Neural progenitor cell (in vitro differentiated cells): ENCODE measurements around the gene PYGB. TPM values are rescaled to one million over a fixed set of nuclear protein-coding genes. Genes with fewer than 3 reads are reported as not detected.
A peak's percentile ranks its signal among the peaks of the same experiment; 100 is the strongest.

Source experiments
- DNase-seq: peaks from one replicate; pipeline ENCODE4 v3.0.0-alpha.2; 2016; ENCODE audit warnings: low spot score
- H2AFZ ChIP-seq: fragments of 200-600 bp; sonication (generic); replicated peaks from 2 replicates; pipeline ENCODE4 v1.6.1; 2016; ENCODE audit warnings: antibody characterized with exemption
- H3F3A ChIP-seq: fragments of 200-600 bp; sonication (generic); 2 replicates; pipeline ENCODE4 v1.6.1; 2016; ENCODE audit warnings: antibody characterized with exemption, low read depth
- H3K27ac ChIP-seq: fragments of 200-600 bp; sonication (generic); 2 replicates; pipeline ENCODE4 v1.5.1; 2016; ENCODE audit warnings: mild to moderate bottlenecking
- H3K27me3 ChIP-seq: fragments of 200-600 bp; sonication (generic); 2 replicates; pipeline ENCODE4 v1.6.1; 2016; ENCODE audit warnings: mild to moderate bottlenecking, moderate library complexity
- H3K36me3 ChIP-seq: fragments of 200-600 bp; sonication (generic); 2 replicates; pipeline ENCODE4 v1.5.1; 2016
- H3K4me1 ChIP-seq: fragments of 200-600 bp; sonication (generic); 2 replicates; pipeline ENCODE4 v1.6.1; 2016; ENCODE audit warnings: mixed run types
- H3K4me2 ChIP-seq: fragments of 200-600 bp; sonication (generic); 2 replicates; pipeline ENCODE4 v1.6.1; 2016
- H3K4me3 ChIP-seq: fragments of 200-600 bp; sonication (generic); 2 replicates; pipeline ENCODE4 v1.5.1; 2016
- H3K79me2 ChIP-seq: fragments of 200-600 bp; sonication (generic); 2 replicates; pipeline ENCODE4 v1.6.1; 2016; ENCODE audit warnings: low read depth
- H3K9ac ChIP-seq: fragments of 200-600 bp; sonication (generic); 2 replicates; pipeline ENCODE4 v1.6.1; 2016
- H3K9me3 ChIP-seq: fragments of 200-600 bp; sonication (generic); 2 replicates; pipeline ENCODE4 v1.5.1; 2016; ENCODE audit warnings: low read depth
- H4K20me1 ChIP-seq: fragments of 200-600 bp; sonication (generic); 2 replicates; pipeline ENCODE4 v1.6.1; 2016; ENCODE audit warnings: low read depth
- H3K27ac Mint-ChIP-seq: 3 replicates; pipeline ENCODE4 v1.8.0; 2021; ENCODE audit warnings: mixed read lengths
- H3K27me3 Mint-ChIP-seq: 2 replicates; pipeline ENCODE4 v1.8.0; 2022; ENCODE audit warnings: low read depth, mild to moderate bottlenecking, inconsistent platforms, moderate library complexity, mixed read lengths; ENCODE audit not compliant: insufficient read depth
- H3K36me3 Mint-ChIP-seq: 3 replicates; pipeline ENCODE4 v1.8.0; 2021; ENCODE audit warnings: mixed read lengths
- H3K4me1 Mint-ChIP-seq: 3 replicates; pipeline ENCODE4 v1.8.0; 2021; ENCODE audit warnings: mixed read lengths
- H3K4me3 Mint-ChIP-seq: 3 replicates; pipeline ENCODE4 v1.8.0; 2021; ENCODE audit warnings: mild to moderate bottlenecking, moderate library complexity, mixed read lengths
- H3K9me3 Mint-ChIP-seq: 3 replicates; pipeline ENCODE4 v1.8.0; 2020; ENCODE audit warnings: mixed read lengths
- EZH2 ChIP-seq: fragments of 200-600 bp; sonication (generic); IDR thresholded peaks from 2 replicates; pipeline ENCODE4 v1.6.1; 2017; ENCODE audit warnings: antibody characterized with exemption, mild to moderate bottlenecking, moderate library complexity
- EZH2phosphoT487 ChIP-seq: fragments of 200-600 bp; sonication (generic); IDR thresholded peaks from 2 replicates; pipeline ENCODE4 v1.6.1; 2017; ENCODE audit warnings: antibody characterized with exemption
- total RNA-seq: library from RNA; depleted of rRNA; stranded (reverse); fragments of >200 nt; gene quantifications from 2 replicates; pipeline ENCODE4 v1.2.3, GENCODE V29; 2015; ENCODE audit warnings: low replicate concordance
- TF ChIP-seq, protein P1 (sequence below): fragments of 200-600 bp; sonication (generic); IDR thresholded peaks from 2 replicates; pipeline ENCODE4 v1.5.1; 2017; ENCODE audit warnings: antibody characterized with exemption, mild to moderate bottlenecking

PYGB gene
- total RNA-seq, 1 donor from 2014 or later, result 40.9 TPM

DNA sequence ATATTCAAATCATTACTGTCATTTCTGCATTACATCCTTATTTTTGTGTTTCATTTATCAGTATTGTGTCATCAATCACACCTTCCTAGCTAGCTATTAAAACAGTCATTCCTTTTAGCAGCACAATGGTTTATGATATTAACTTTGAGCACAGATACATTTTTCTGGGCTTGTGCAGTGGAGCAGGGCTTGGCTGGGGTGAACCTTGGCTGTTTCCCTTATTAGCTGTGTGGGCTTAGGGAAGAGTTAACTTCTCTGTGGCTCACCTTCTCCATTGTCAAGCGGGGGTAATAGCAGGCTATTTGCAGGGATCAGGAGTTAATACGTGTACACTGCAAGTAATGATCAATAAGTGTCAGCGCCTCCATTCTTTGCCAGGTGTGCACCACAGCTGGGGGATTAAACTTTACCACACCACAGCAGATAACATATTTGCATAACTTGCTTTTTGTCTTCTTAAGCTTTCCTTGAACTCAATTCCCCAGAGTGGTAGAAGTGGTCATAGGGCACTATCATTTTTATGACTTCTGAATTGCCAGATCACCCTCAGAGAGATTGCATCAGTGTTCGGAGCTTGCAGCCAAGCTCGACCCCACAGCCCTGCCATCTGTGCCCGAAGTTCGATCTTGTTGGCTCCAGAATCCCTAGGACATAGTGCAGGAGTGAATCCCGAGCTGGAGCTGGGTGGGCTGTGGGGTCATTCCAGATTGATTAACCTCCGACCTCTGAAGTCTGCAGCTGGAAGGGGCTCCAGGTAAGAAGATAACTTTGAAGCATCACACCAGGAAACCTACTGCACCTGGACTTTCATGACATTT is 1.5 kb upstream of the PYGB start:
- H3K27ac ChIP-seq, result no peak overlapping the region
- H3K4me3 ChIP-seq, result peak overlapping the region; percentile 70
- peak overlapping the region; percentile 93 for H3K4me2 ChIP-seq
- Mint-ChIP-seq H3K36me3 (peaks cover 2% of the 10 kb centered on the region), H3K27me3 (peaks cover 20% of the 10 kb centered on the region), H3K4me1 (peaks cover 51% of the 10 kb centered on the region), H3K4me3 (peak overlapping the region; percentile 88), H3K9me3 (peaks cover 2% of the 10 kb centered on the region), H3K27ac (no peak overlapping the region)
- H3K36me3 ChIP-seq, result no peaks in the 10 kb centered on the region
- peaks cover 14% of the 10 kb centered on the region for H4K20me1 ChIP-seq
- DNase-seq, result no peak
- H3K4me1 ChIP-seq, result peaks cover 53% of the 10 kb centered on the region
- H3K9me3 ChIP-seq, result no peaks in the 10 kb centered on the region
- H2AFZ ChIP-seq, result no peak overlapping the region
- TF ChIP-seq, protein P1, sequence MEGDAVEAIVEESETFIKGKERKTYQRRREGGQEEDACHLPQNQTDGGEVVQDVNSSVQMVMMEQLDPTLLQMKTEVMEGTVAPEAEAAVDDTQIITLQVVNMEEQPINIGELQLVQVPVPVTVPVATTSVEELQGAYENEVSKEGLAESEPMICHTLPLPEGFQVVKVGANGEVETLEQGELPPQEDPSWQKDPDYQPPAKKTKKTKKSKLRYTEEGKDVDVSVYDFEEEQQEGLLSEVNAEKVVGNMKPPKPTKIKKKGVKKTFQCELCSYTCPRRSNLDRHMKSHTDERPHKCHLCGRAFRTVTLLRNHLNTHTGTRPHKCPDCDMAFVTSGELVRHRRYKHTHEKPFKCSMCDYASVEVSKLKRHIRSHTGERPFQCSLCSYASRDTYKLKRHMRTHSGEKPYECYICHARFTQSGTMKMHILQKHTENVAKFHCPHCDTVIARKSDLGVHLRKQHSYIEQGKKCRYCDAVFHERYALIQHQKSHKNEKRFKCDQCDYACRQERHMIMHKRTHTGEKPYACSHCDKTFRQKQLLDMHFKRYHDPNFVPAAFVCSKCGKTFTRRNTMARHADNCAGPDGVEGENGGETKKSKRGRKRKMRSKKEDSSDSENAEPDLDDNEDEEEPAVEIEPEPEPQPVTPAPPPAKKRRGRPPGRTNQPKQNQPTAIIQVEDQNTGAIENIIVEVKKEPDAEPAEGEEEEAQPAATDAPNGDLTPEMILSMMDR, result no peak
- TF ChIP-seq EZH2phosphoT487 (no peak), EZH2 (no peak)
- H3K27me3 ChIP-seq, result peaks cover 20% of the 10 kb centered on the region
- H3F3A ChIP-seq, result peaks cover 45% of the 10 kb centered on the region
- H3K79me2 ChIP-seq, result peaks cover 29% of the 10 kb centered on the region
- no peak overlapping the region for H3K9ac ChIP-seq

DNA sequence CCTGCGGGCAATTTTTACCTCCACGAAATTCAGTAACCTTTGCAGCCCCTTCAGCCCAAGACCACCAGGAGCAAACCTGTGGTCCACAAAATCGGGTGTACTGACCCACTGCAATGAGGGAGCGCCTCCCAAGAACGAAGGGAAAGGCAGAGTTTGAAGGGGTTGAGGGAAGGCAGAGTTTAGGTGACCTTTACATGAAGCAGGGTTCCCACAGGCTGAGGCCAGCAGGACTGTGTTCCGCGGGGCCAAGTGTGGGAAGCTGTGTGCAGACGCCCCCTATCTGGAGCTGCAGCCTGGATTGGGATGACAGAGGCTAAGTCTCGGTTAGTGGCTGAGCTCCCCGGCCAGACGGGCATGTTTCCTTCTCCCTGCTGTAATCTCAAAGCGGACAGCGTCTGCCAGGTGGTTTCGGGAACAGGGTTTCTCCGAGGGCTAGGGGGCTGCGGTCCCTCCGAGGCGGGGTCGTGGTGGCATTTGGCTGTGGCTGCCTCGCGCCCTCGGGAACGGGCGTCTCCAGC is 826 bp upstream of the PYGB start:
- Histone ChIP-seq H4K20me1 (peaks cover 20% of the 10 kb centered on the region), H3K27me3 (peaks cover 20% of the 10 kb centered on the region), H3K9ac (no peak overlapping the region), H3K4me2 (peak overlapping the region; percentile 93), H3K9me3 (no peaks in the 10 kb centered on the region), H3F3A (peaks cover 50% of the 10 kb centered on the region), H3K4me3 (peak overlapping the region; percentile 70), H2AFZ (peak overlapping the region; percentile 88), H3K27ac (no peak overlapping the region), H3K4me1 (peaks cover 55% of the 10 kb centered on the region), H3K79me2 (peaks cover 36% of the 10 kb centered on the region), H3K36me3 (no peaks in the 10 kb centered on the region)
- Mint-ChIP-seq H3K27ac (no peak overlapping the region), H3K9me3 (peaks cover 2% of the 10 kb centered on the region), H3K4me1 (peaks cover 51% of the 10 kb centered on the region), H3K27me3 (peaks cover 20% of the 10 kb centered on the region), H3K36me3 (peaks cover 2% of the 10 kb centered on the region), H3K4me3 (peak overlapping the region; percentile 88)
- peak; percentile 77 for DNase-seq
- no peak for TF ChIP-seq EZH2phosphoT487
- TF ChIP-seq, protein P1, result peak; percentile 56

DNA sequence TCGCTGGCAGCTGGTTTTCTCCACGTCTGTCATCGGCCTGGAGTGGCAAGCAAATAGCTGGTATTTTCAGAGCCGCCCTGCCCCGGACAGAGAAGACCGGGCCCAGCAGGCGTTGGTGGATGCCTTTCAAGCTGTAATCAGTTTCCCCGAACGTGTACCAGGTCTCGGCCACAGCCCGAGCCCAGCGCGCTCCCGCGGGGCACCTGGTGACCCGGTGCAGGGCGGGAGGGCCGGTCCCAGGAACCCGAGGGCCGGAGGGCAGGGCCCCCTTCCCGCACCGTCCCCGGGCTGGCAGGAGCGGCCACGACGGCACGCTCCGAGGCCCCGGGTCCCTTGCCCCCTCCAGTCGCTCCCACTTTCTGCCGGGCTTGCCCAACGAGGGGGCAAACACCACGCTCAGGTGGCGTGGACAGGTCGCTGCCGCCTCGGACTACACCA is 348 bp upstream of the PYGB start:
- Histone ChIP-seq H3K4me2 (peak overlapping the region; percentile 93), H3K4me3 (peak overlapping the region; percentile 70), H3K79me2 (peaks cover 41% of the 10 kb centered on the region), H3K27me3 (peaks cover 20% of the 10 kb centered on the region), H3K36me3 (no peaks in the 10 kb centered on the region), H3K27ac (no peak overlapping the region), H2AFZ (peak overlapping the region; percentile 88), H4K20me1 (peaks cover 25% of the 10 kb centered on the region), H3K9me3 (no peaks in the 10 kb centered on the region), H3F3A (peaks cover 47% of the 10 kb centered on the region), H3K4me1 (peaks cover 55% of the 10 kb centered on the region), H3K9ac (no peak overlapping the region)
- Mint-ChIP-seq H3K9me3 (peaks cover 2% of the 10 kb centered on the region), H3K4me1 (peaks cover 50% of the 10 kb centered on the region), H3K36me3 (peaks cover 4% of the 10 kb centered on the region), H3K27me3 (peaks cover 18% of the 10 kb centered on the region), H3K4me3 (peak overlapping the region; percentile 93), H3K27ac (no peak overlapping the region)
- TF ChIP-seq, protein P1, result no peak
- TF ChIP-seq EZH2, result no peak
- DNase-seq, result peak; percentile 68
